ENCODE data around the gene VRTN. TPM values are rescaled to one million over a fixed set of nuclear protein-coding genes. Genes with fewer than 3 reads are reported as not detected.

VRTN gene
- total and polyA plus RNA-seq, 2 of the 13 experiments (the other 11 are each of a cell fraction or from before 2014, with no cell fraction given): not detected

DNA sequence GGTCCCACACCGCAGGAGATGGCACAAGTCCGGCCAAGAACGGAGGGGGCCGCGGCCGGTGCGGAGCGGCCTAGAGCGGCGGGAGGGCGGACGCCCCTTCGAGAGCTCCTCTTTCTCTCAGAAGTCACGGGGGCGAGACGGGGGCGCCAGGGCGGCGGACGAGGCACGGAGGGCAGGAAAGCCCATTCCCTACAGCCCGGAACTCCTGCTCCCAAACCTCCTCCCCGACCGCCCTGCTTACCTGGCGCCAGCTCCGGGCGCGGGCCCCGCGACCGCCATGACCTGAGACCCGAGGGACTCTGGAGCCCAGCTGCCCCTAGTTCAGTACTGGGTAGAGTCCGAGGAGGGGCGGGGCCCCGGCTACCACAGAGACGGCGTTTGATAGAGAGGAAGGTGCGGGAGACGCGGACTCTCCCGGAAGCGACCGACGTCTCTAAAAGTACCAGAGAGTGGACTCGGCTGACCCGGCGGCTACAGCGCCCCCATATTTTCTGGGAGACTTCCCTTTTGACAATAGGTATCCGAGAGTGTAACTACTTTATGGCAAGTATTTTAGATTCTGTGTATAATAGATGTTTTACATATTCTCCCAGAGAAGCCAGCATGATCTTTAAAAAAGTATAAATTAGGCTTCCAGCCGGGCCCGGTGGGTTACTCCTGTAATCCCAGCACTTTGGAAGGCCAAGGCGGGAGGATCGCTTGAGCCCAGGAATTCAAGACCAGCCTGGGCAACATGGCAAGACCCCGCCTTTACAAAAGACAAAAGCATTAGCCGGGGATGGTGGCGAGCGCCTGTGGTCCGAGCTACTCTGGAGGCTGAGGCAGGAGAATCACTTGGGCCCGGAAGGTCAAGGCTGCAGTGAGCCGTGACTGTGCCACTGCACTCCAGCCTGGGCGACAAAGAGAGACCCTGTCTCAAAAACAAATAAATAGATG lies 45.4 kb upstream of the VRTN start, which contains the start of gene ABCD4 (continued):
- TF ChIP-seq KLF16 (CRISPR knock-in tag; IDR thresholded peaks at IDR 0.05) (peak in 1 of 2 experiments; percentile 96; a peak in 2 of 4 replicates), KAT7 (CRISPR knock-in tag; IDR thresholded peaks at IDR 0.05; ENCODE audit: borderline replicate concordance) (peak; percentile 94), HOXD1 (CRISPR knock-in tag; IDR thresholded peaks at IDR 0.05) (peak; percentile 78), HOXA5 (CRISPR knock-in tag; IDR thresholded peaks at IDR 0.05) (peak; percentile 88), POLR2AphosphoS2 (IDR thresholded peaks at IDR 0.05; ENCODE audit: low read depth, low read length) (no peak), MEIS1 (CRISPR knock-in tag; IDR thresholded peaks at IDR 0.05; ENCODE audit: borderline replicate concordance) (no peak), CCAR2 (optimal IDR thresholded peaks at IDR 0.05; ENCODE audit: low read depth, low read length) (no peak), ZNF879 (CRISPR knock-in tag; IDR thresholded peaks at IDR 0.05) (no peak), ZNF101 (CRISPR knock-in tag; IDR thresholded peaks at IDR 0.05; ENCODE audit: borderline replicate concordance, low read depth) (no peak), TBP (CRISPR knock-in tag; IDR thresholded peaks at IDR 0.05) (no peak)
- TF ChIP-seq, protein P1, sequence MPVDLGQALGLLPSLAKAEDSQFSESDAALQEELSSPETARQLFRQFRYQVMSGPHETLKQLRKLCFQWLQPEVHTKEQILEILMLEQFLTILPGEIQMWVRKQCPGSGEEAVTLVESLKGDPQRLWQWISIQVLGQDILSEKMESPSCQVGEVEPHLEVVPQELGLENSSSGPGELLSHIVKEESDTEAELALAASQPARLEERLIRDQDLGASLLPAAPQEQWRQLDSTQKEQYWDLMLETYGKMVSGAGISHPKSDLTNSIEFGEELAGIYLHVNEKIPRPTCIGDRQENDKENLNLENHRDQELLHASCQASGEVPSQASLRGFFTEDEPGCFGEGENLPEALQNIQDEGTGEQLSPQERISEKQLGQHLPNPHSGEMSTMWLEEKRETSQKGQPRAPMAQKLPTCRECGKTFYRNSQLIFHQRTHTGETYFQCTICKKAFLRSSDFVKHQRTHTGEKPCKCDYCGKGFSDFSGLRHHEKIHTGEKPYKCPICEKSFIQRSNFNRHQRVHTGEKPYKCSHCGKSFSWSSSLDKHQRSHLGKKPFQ (CRISPR knock-in tag; IDR thresholded peaks at IDR 0.05; ENCODE audit: insufficient replicate concordance): peak; percentile 49
- TF ChIP-seq, protein P2, sequence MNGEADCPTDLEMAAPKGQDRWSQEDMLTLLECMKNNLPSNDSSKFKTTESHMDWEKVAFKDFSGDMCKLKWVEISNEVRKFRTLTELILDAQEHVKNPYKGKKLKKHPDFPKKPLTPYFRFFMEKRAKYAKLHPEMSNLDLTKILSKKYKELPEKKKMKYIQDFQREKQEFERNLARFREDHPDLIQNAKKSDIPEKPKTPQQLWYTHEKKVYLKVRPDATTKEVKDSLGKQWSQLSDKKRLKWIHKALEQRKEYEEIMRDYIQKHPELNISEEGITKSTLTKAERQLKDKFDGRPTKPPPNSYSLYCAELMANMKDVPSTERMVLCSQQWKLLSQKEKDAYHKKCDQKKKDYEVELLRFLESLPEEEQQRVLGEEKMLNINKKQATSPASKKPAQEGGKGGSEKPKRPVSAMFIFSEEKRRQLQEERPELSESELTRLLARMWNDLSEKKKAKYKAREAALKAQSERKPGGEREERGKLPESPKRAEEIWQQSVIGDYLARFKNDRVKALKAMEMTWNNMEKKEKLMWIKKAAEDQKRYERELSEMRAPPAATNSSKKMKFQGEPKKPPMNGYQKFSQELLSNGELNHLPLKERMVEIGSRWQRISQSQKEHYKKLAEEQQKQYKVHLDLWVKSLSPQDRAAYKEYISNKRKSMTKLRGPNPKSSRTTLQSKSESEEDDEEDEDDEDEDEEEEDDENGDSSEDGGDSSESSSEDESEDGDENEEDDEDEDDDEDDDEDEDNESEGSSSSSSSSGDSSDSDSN (CRISPR knock-in tag; IDR thresholded peaks at IDR 0.05): peak; percentile 94
- TF ChIP-seq, protein P3, sequence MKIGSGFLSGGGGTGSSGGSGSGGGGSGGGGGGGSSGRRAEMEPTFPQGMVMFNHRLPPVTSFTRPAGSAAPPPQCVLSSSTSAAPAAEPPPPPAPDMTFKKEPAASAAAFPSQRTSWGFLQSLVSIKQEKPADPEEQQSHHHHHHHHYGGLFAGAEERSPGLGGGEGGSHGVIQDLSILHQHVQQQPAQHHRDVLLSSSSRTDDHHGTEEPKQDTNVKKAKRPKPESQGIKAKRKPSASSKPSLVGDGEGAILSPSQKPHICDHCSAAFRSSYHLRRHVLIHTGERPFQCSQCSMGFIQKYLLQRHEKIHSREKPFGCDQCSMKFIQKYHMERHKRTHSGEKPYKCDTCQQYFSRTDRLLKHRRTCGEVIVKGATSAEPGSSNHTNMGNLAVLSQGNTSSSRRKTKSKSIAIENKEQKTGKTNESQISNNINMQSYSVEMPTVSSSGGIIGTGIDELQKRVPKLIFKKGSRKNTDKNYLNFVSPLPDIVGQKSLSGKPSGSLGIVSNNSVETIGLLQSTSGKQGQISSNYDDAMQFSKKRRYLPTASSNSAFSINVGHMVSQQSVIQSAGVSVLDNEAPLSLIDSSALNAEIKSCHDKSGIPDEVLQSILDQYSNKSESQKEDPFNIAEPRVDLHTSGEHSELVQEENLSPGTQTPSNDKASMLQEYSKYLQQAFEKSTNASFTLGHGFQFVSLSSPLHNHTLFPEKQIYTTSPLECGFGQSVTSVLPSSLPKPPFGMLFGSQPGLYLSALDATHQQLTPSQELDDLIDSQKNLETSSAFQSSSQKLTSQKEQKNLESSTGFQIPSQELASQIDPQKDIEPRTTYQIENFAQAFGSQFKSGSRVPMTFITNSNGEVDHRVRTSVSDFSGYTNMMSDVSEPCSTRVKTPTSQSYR (CRISPR knock-in tag; IDR thresholded peaks at IDR 0.05; ENCODE audit: borderline replicate concordance): peak; percentile 23; the same call in 1 of the 2 replicates
- TF ChIP-seq, protein P4, sequence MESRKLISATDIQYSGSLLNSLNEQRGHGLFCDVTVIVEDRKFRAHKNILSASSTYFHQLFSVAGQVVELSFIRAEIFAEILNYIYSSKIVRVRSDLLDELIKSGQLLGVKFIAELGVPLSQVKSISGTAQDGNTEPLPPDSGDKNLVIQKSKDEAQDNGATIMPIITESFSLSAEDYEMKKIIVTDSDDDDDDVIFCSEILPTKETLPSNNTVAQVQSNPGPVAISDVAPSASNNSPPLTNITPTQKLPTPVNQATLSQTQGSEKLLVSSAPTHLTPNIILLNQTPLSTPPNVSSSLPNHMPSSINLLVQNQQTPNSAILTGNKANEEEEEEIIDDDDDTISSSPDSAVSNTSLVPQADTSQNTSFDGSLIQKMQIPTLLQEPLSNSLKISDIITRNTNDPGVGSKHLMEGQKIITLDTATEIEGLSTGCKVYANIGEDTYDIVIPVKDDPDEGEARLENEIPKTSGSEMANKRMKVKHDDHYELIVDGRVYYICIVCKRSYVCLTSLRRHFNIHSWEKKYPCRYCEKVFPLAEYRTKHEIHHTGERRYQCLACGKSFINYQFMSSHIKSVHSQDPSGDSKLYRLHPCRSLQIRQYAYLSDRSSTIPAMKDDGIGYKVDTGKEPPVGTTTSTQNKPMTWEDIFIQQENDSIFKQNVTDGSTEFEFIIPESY (CRISPR knock-in tag; IDR thresholded peaks at IDR 0.05): 0 out of 2 replicates have a peak, but pooled peaks have one; percentile 24

Data from HepG2 (cell line).